Lower leg skin (tissue), 3 donors: ENCODE results near the gene SLC25A12.

Experiments used
- POLR2A ChIP-seq, 2 donors: fragments of 450-650 bp; IDR thresholded peaks; one replicate each; pipeline ENCODE4 v1.6.1; 2016 to 2017; ENCODE audit warnings: antibody characterized with exemption in 2 of 2, mild to moderate bottlenecking in 1 of 2, moderate library complexity in 1 of 2
- TF ChIP-seq, protein P1 (sequence below), 3 donors: fragments of 450-650 bp; IDR thresholded peaks; one replicate each; pipeline ENCODE4 v1.5.1; 2016; ENCODE audit warnings: antibody characterized with exemption in 3 of 3, mild to moderate bottlenecking in 3 of 3, moderate library complexity in 2 of 3

DNA sequence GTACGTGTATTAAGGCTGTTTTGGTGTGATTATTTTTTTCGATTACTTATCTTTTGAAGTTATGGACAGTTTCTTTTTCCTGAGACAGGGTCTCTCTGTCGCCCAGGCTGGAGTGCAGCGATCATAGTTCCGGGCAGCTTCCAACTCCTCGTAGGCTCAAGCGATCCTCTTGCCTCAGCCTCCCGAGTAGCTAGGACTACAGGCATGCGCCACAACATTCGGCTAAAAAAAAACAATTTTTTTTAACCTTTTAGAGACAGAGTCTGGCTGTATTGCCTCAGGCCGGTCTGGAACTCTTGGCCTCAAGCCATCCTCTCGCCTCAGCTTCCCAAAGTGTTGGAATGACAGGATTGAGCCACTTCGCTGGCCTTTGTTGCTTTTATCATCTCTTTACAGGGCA is 29.2 kb upstream of the SLC25A12 start:
- TF ChIP-seq, protein P1, sequence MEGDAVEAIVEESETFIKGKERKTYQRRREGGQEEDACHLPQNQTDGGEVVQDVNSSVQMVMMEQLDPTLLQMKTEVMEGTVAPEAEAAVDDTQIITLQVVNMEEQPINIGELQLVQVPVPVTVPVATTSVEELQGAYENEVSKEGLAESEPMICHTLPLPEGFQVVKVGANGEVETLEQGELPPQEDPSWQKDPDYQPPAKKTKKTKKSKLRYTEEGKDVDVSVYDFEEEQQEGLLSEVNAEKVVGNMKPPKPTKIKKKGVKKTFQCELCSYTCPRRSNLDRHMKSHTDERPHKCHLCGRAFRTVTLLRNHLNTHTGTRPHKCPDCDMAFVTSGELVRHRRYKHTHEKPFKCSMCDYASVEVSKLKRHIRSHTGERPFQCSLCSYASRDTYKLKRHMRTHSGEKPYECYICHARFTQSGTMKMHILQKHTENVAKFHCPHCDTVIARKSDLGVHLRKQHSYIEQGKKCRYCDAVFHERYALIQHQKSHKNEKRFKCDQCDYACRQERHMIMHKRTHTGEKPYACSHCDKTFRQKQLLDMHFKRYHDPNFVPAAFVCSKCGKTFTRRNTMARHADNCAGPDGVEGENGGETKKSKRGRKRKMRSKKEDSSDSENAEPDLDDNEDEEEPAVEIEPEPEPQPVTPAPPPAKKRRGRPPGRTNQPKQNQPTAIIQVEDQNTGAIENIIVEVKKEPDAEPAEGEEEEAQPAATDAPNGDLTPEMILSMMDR (IDR thresholded peaks at IDR 0.05): no peak
- TF ChIP-seq POLR2A (IDR thresholded peaks at IDR 0.05): no peak
